ENCODE results near the gene MYL3.

Gene MYL3

GRCh38 chr3:46899151-46900006 lies 36.1 kb upstream of the MYL3 start:
- no peak for DNase-seq

GRCh38 chr3:46898321-46899150 lies 35.3 kb upstream of the MYL3 start:
- peak in 3 of 56 donors; percentile 6 to 42 (median 25) for DNase-seq

- DNase-seq: no peak
Observed at GRCh38 chr3:46897829-46898320, 34.6 kb upstream of the MYL3 start.

- DNase-seq: no peak
Observed at GRCh38 chr3:46897031-46897430, 33.8 kb upstream of the MYL3 start.

- DNase-seq: no peak
Observed at GRCh38 chr3:46896386-46896785, 33.1 kb upstream of the MYL3 start.

- DNase-seq: no peak
Observed at GRCh38 chr3:46895761-46896160, 32.5 kb upstream of the MYL3 start.

- DNase-seq: peak in 21 of 56 donors; percentile 6 to 70 (median 24)
Observed at GRCh38 chr3:46895204-46895660, 32.0 kb upstream of the MYL3 start.

- no peak for DNase-seq
Observed at GRCh38 chr3:46894256-46894655, 31.0 kb upstream of the MYL3 start.

- no peak for DNase-seq
Observed at GRCh38 chr3:46893763-46894162, 30.5 kb upstream of the MYL3 start.

GRCh38 chr3:46893146-46893748 lies 30.0 kb upstream of the MYL3 start:
- DNase-seq: no peak

- DNase-seq: peak in 51 of 56 donors; percentile 8 to 86 (median 62)
Observed at GRCh38 chr3:46892285-46893145, 29.3 kb upstream of the MYL3 start.

- no peak for DNase-seq
Observed at GRCh38 chr3:46891132-46891531, 27.9 kb upstream of the MYL3 start.

- DNase-seq: no peak
Observed at GRCh38 chr3:46890132-46890531, 26.9 kb upstream of the MYL3 start.

GRCh38 chr3:46889381-46890110 lies 26.3 kb upstream of the MYL3 start:
- DNase-seq: peak in 1 of 56 donors; percentile 42

GRCh38 chr3:46888705-46889104 lies 25.5 kb upstream of the MYL3 start:
- DNase-seq: no peak

GRCh38 chr3:46887980-46888494 lies 24.8 kb upstream of the MYL3 start:
- DNase-seq: no peak

GRCh38 chr3:46885612-46886011 lies 22.4 kb upstream of the MYL3 start:
- DNase-seq: no peak

GRCh38 chr3:46884929-46885328 lies 21.7 kb upstream of the MYL3 start:
- DNase-seq: no peak

- no peak for DNase-seq
Observed at GRCh38 chr3:46884427-46884826, 21.2 kb upstream of the MYL3 start.

- no peak for DNase-seq
Observed at GRCh38 chr3:46883830-46884185, 20.6 kb upstream of the MYL3 start.
